HUES64 (cell line): ENCODE measurements around the gene HIC1.

Source experiments
- H3K27ac ChIP-seq: 2 replicates; pipeline ENCODE4 v1.7.0; 2013; ENCODE audit warnings: low read depth, low read length, inconsistent platforms
- H3K27me3 ChIP-seq: 2 replicates; pipeline ENCODE4 v1.6.1; 2013; ENCODE audit warnings: mild to moderate bottlenecking, low read length; ENCODE audit not compliant: insufficient read depth
- H3K36me3 ChIP-seq: 2 replicates; pipeline ENCODE4 v1.6.1; 2013; ENCODE audit warnings: mild to moderate bottlenecking, low read length; ENCODE audit not compliant: insufficient read depth
- H3K4me1 ChIP-seq: 2 replicates; pipeline ENCODE4 v1.6.1; 2013; ENCODE audit warnings: mild to moderate bottlenecking, low read length, moderate library complexity; ENCODE audit not compliant: insufficient read depth
- H3K4me3 ChIP-seq: 2 replicates; pipeline ENCODE4 v1.5.1; 2013; ENCODE audit warnings: mild to moderate bottlenecking, low read length, moderate library complexity
- H3K9ac ChIP-seq: 2 replicates; pipeline ENCODE4 v1.6.1; 2013; ENCODE audit warnings: mild to moderate bottlenecking, low read depth, low read length
- H3K9me3 ChIP-seq: 2 replicates; pipeline ENCODE4 v1.6.1; 2013; ENCODE audit warnings: low read depth, low read length; ENCODE audit not compliant: insufficient read depth
- WGBS: fragments of 150-250, 120-280 bp; methylation state at CpG from one replicate; pipeline ENCODE4 v1.1.7; 2013; ENCODE audit warnings: missing lambda C conversion rate; 5-methylcytosine and 5-hydroxymethylcytosine counted together

Gene HIC1

DNA sequence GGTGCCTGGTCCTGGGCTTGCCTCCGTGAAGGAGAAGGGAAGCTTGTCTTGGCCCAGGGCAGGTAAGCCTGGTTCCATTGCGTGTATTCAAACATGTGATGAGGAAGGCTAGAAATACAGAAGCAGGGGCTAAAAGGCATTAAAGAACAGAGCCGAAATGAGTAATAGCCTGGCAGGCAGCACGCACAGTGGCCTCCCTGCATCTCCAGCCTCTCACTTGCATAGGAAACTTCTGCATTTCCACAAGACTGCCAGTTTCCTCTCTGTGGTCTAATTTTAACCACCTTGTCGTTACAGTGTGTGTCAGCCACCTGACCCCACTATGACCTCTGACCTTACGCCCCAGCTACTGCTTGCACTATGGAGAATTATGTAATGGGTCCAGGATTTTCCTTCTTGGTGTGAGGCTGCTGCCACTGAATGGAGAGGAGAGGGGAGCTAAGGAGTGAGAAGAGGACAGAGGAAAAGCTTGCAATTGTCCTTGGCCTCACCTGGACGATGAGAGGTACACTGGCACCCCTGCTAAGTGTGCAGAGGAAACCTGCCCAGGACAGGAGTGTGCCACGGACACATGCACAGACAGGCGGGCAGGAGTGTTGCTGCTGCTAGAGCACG, 32.8 kb downstream of the HIC1 start:
- no peaks in the 10 kb centered on the region for H3K27me3 ChIP-seq
- H3K27ac ChIP-seq: no peak overlapping the region
- H3K4me3 ChIP-seq: no peak overlapping the region
- no peak overlapping the region for H3K9ac ChIP-seq
- no peaks in the 10 kb centered on the region for H3K36me3 ChIP-seq
- peaks cover 27% of the 10 kb centered on the region for H3K4me1 ChIP-seq
- 88% methylated on average over 10 of the region's 10 CpGs for WGBS
- H3K9me3 ChIP-seq: no peaks in the 10 kb centered on the region

DNA sequence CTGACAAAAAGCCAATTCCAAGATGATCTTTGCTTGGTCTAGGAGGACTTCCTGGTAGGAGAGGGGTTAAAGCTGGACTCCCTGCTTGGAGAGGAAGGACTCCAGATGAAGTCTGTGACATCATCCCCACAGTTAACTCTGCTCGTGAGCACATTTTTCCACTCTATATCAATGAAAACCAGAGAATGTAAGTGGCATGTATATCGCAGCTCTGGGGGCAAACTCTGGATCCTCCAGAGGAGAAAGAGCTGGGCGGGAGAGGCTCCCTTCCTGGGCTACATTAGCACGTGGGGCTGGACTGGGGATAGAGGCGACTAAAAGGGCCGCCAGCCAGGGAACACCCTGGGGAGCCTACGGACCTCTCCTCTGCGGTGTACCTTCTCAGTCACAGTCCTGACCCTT, 34.1 kb downstream of the HIC1 start:
- H3K9me3 ChIP-seq: no peaks in the 10 kb centered on the region
- H3K27me3 ChIP-seq: no peaks in the 10 kb centered on the region
- H3K9ac ChIP-seq: no peak overlapping the region
- H3K36me3 ChIP-seq: no peaks in the 10 kb centered on the region
- no peak overlapping the region for H3K4me3 ChIP-seq
- peaks cover 27% of the 10 kb centered on the region for H3K4me1 ChIP-seq
- H3K27ac ChIP-seq: no peak overlapping the region
- 76% methylated on average over 7 of the region's 8 CpGs for WGBS

DNA sequence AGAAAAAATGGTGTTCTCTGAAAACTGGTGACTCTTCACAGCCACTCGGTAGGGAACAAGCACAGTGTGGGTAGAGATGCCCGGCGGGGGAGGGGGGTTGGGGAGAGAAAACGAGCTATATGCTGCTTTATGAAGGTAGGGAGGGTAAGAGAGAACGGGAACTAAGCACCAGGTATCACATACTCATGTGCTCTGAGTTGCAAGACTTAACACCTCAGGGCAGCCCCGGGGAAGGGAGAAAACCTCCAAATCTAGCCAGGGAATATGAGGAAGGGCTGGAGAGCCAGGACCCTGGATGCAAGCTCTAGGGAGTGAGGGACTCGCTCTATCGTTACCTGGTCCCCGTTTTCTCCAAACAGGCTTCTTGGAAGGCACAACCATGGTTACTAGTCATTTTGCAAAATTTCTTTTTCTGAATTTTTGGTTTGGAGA, 35.3 kb downstream of the HIC1 start:
- H3K4me1 ChIP-seq: peaks cover 28% of the 10 kb centered on the region
- WGBS: 75% methylated on average over 9 of the region's 9 CpGs
- no peaks in the 10 kb centered on the region for H3K36me3 ChIP-seq
- H3K27me3 ChIP-seq: no peaks in the 10 kb centered on the region
- 0 out of 2 replicates have a peak overlapping the region, but pooled peaks have one; percentile 32 for H3K9ac ChIP-seq
- no peak overlapping the region for H3K4me3 ChIP-seq
- peak overlapping the region; percentile 21; the same call in 1 of the 2 replicates for H3K27ac ChIP-seq
- no peaks in the 10 kb centered on the region for H3K9me3 ChIP-seq

DNA sequence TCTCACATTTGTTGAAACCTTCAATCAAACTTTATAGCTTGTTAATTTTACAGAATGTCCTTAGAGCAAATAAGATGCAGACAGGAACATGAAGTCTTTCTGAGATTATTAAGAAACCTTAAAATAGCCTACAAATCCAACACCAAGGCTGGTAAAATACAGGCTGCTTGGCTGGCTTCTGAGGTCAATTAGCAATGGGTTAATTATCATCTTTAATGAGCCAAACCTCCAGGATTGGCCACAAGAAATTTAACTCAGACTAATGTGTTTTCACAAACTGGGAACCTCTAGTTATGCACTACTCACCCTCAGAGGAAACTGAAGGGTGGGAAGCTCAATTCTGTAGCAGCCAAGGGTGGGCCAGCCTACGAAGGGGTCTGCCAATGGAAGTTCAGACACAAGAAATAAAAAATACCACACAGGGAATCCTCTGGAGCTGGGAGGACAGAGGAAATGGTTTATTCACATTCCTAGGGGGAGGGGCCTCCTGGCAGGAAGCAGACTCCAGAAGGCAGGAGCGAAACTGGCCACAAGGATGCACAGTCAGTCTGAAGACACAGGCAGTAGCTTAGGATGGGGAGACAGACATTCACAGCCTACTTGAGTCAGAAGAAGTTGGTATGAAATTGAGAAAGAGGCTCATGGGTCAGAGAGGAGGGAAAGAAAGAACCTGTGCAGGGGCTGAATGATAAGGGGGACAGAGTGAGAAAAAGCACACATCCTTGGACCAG, 36.1 kb downstream of the HIC1 start:
- Histone ChIP-seq H3K36me3 (no peaks in the 10 kb centered on the region), H3K4me3 (no peak overlapping the region), H3K9ac (0 out of 2 replicates have a peak overlapping the region, but pooled peaks have one; percentile 32), H3K9me3 (no peaks in the 10 kb centered on the region), H3K27me3 (no peaks in the 10 kb centered on the region), H3K27ac (peak overlapping the region; percentile 21; the same call in 1 of the 2 replicates), H3K4me1 (peaks cover 35% of the 10 kb centered on the region)
- WGBS: 25% methylated on average over 2 of the region's 2 CpGs

DNA sequence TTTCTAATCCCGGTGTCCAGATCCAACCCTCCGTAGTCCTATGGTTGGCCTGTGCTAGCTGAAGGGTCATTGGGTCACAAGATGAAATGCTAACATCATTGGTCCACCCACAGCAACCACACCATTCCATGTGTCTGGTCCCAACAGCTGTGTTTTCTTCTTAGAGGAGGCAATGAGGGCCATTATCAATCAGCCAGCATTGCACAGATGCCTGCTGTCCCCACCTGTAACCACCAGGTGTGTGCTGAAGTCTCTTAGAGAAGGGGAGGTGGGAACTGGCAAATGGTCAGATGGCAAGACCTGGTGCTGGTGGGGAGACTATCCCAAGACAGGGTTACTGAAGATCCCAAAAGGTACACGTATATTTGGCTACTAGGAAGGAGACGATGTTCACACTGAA, 37.4 kb downstream of the HIC1 start:
- H3K4me1 ChIP-seq: peaks cover 36% of the 10 kb centered on the region
- WGBS: 96% methylated on average over 4 of the region's 4 CpGs
- no peaks in the 10 kb centered on the region for H3K9me3 ChIP-seq
- H3K4me3 ChIP-seq: no peak overlapping the region
- H3K27ac ChIP-seq: no peak overlapping the region
- no peak overlapping the region for H3K9ac ChIP-seq
- no peaks in the 10 kb centered on the region for H3K27me3 ChIP-seq
- H3K36me3 ChIP-seq: no peaks in the 10 kb centered on the region

DNA sequence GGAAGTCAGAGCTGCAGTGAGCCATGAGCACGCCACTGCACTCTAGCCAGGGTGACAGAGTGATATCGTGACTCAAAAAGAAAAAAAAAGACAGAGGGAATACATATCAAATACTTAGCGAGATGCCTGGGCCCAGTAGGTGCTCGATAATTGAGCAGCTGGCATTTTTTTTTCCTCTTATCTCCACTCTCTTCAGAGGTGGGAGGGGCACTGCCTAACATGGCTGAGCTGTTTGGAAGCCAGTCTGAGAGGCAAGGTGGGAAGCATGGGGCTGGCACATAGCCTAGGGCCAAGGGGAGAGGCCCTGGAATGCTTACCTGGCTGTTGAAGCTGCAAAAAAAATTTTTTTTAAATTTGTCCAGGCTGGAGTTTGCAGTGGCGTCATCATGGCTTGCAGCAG, 38.4 kb downstream of the HIC1 start:
- Histone ChIP-seq H3K27ac (no peak overlapping the region), H3K27me3 (no peaks in the 10 kb centered on the region), H3K36me3 (no peaks in the 10 kb centered on the region), H3K4me1 (peaks cover 36% of the 10 kb centered on the region), H3K9me3 (no peaks in the 10 kb centered on the region), H3K9ac (no peak overlapping the region), H3K4me3 (no peak overlapping the region)
- 88% methylated on average over 5 of the region's 5 CpGs for WGBS

DNA sequence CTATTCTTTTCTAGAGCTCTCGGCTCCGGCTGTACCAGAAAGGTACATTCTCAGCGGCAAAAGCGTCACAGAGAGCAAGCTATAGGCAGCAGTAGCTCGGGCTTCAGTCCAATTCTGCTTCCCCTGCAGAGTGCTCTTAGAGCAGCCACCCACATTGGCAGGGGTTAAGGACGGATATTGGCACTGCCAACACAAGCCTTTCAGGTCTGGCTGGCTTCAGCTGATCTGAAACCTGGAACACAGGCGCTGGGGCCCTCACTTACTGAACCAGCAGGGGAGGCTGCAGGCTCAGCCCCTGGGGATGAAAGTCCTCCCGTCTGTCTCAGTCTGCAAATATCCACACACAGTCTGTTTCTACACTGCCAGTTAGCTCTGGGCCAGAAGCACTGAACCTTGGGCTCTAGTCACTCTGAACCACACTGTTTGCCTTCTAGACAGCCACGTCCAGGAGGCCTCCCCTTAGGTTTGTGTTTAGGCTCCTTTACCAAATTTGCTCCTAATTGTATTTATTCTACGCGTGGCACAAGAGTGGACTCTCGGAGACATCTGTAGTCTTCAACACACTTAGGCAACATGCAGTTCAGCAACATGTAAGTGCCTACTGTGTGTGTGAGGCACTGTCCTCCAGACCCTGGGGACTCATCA, 40.1 kb downstream of the HIC1 start:
- WGBS: 87% methylated on average over 12 of the region's 12 CpGs
- peaks cover 24% of the 10 kb centered on the region for H3K4me1 ChIP-seq
- H3K36me3 ChIP-seq: no peaks in the 10 kb centered on the region
- H3K27me3 ChIP-seq: no peaks in the 10 kb centered on the region
- H3K27ac ChIP-seq: peak overlapping the region; percentile 15; the same call in 1 of the 2 replicates
- no peaks in the 10 kb centered on the region for H3K9me3 ChIP-seq
- H3K4me3 ChIP-seq: no peak overlapping the region
- no peak overlapping the region for H3K9ac ChIP-seq

DNA sequence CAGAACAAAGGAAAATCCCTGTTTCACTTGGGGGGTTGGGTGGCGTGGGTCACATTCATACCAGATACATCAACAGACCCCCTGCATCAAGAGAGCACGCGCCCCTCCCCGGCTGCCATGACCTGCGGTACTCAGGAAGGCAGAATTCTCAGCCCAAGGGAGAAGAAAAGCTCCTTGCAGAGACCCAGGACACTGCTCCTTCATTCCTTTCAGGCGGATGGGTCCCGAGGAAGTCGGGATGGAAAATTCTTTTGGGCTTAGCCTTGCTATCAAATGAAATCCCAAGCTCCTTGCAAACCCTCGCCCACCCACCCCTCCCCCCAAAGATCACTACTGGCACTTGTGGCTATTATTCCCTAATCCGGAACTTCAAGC, 40.6 kb downstream of the HIC1 start:
- Histone ChIP-seq H3K27ac (no peak overlapping the region; the same call in 1 of the 2 replicates), H3K4me3 (no peak overlapping the region), H3K4me1 (peaks cover 19% of the 10 kb centered on the region), H3K9me3 (no peaks in the 10 kb centered on the region), H3K36me3 (no peaks in the 10 kb centered on the region), H3K27me3 (no peaks in the 10 kb centered on the region), H3K9ac (no peak overlapping the region)
- WGBS: 80% methylated on average over 9 of the region's 10 CpGs

DNA sequence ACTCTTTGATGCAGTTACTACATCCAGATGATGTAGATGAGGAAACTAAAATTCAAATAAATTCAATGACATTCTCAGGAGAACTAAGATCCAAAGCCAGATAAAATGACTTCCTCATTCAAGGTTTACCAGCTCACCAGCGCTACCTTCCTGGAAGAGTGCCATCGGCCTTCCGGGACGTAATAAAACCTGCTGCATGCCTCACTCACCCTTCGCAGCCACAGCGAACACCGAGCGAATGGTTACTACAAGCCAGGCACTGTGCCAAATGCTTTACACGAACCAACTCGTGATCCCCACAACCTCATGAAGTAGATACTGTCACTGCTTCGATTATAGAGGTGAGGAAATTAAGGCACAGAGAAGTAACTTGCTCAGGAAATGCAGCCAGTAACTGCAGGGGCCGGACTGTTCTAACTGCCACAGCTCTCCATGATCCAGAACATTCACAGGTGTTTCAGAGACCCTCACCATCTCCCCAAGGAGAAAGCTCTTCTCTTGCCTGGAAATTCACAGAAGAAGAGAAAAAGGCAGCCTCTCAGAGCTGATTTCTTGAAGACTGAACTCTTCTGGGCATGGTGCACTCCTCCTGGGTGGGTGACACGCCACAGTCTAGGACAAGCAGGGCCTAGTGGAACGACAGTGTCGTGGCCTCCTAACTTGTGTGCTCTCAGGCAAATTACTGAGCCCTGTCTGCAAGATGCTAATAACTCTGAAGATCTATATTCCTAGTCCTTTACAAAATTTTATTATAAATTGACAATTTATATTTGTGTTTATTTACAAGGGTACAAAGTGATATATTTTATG, 46.8 kb downstream of the HIC1 start:
- Histone ChIP-seq H3K4me3 (no peak overlapping the region), H3K9ac (no peak overlapping the region), H3K27me3 (no peaks in the 10 kb centered on the region), H3K36me3 (no peaks in the 10 kb centered on the region), H3K9me3 (no peaks in the 10 kb centered on the region), H3K27ac (no peak overlapping the region), H3K4me1 (no peaks in the 10 kb centered on the region)
- WGBS: 93% methylated on average over 15 of the region's 15 CpGs

DNA sequence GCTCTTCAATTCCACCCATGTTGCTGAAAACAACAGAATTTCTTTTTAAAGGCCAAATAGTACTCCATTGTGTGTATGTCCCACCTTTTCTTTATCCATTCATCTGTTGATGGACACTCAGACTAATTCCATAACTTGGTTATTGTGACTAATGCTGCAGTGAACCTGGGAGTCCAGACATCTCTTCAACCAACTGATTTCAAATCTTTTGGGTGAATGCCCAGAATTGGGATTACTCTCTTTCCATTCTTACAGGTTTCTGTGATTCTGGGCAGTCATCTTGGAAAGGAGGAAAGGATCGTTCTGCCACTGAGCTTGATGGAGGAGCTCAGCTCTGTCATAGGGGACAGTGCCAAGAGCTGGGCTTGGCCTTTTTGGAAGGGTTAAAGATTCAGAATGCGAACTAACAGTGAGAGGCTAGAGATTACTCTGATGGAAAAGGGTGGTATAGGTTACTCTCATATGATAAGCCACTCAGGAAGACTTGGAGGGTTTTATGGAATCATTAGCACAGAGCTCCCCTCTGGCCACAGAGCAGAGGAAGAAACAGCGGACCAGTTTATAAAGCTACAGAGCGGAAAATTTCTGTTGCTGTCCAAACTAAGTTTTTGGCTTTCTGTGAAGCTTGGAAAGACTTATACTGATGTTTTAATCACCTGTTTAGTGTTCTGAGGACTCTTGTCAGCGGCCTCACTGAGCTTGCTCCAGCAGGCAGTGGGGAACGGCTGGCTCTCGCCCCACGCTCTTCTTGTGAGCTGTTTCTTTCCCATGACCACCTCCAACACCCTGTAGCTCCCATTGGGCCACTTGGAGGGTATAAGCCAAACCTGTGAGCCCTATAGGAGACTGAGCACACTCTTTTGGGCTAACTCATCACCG, 48.3 kb downstream of the HIC1 start:
- Histone ChIP-seq H3K4me1 (no peaks in the 10 kb centered on the region), H3K9ac (no peak overlapping the region; the same call in 1 of the 2 replicates), H3K27me3 (no peaks in the 10 kb centered on the region), H3K9me3 (no peaks in the 10 kb centered on the region), H3K4me3 (no peak overlapping the region), H3K36me3 (no peaks in the 10 kb centered on the region), H3K27ac (no peak overlapping the region)
- 96% methylated on average over 9 of the region's 9 CpGs for WGBS
